H1 (cell line): ENCODE results near the gene HTR4.

Experiments used
- CEBPB ChIP-seq: IDR thresholded peaks from 2 replicates; pipeline ENCODE4 v1.6.1; 2012; ENCODE audit warnings: low read depth, low read length
- CTCF ChIP-seq, 3 experiments: IDR thresholded peaks; 1 replicate in 2 of 3; 2 replicates in 1 of 3; pipeline versions ENCODE4 v1.5.1 to v1.6.1; 2011; ENCODE audit warnings: low read length in 3 of 3, mild to moderate bottlenecking in 3 of 3, inconsistent platforms in 2 of 3, low read depth in 1 of 3, moderate library complexity in 1 of 3; ENCODE audit not compliant: insufficient read depth in 1 of 3; ENCODE audit errors: control extremely low read depth in 1 of 3
- EP300 ChIP-seq, 2 experiments: IDR thresholded peaks; 1 replicate in 1 of 2; 2 replicates in 1 of 2; pipeline ENCODE4 v1.6.1; 2011 to 2012; ENCODE audit warnings: low read depth in 2 of 2, low read length in 2 of 2, mild to moderate bottlenecking in 2 of 2, borderline replicate concordance in 1 of 2, inconsistent platforms in 1 of 2, moderate library complexity in 1 of 2
- EZH2 ChIP-seq: fragments of 200-600 bp; sonication (generic); IDR thresholded peaks from 2 replicates; pipeline ENCODE4 v1.7.1; 2012; ENCODE audit warnings: low read depth, mild to moderate bottlenecking, moderate library complexity, low read length, inconsistent platforms; ENCODE audit not compliant: severe bottlenecking
- HDAC2 ChIP-seq, 2 experiments: fragments of 300-600 bp in 1 of 2; sonication (generic) in 1 of 2; IDR thresholded peaks; 2 replicates each; pipeline ENCODE4 v1.6.1; 2011 to 2012; ENCODE audit warnings: low read depth in 2 of 2, low read length in 2 of 2, mild to moderate bottlenecking in 2 of 2, moderate library complexity in 2 of 2, borderline replicate concordance in 1 of 2, inconsistent platforms in 1 of 2
- POLR2A ChIP-seq, 2 experiments: IDR thresholded peaks; 1 replicate in 1 of 2; 2 replicates in 1 of 2; pipeline ENCODE4 v1.6.1; 2011; ENCODE audit warnings: low read depth in 2 of 2, low read length in 2 of 2, mild to moderate bottlenecking in 2 of 2; ENCODE audit errors: control extremely low read depth in 1 of 2
- POLR2AphosphoS5 ChIP-seq: IDR thresholded peaks from 2 replicates; pipeline ENCODE4 v1.6.1; 2011; ENCODE audit warnings: low read depth, low read length
- RBBP5 ChIP-seq: IDR thresholded peaks from 2 replicates; pipeline ENCODE4 v1.7.1; 2012; ENCODE audit warnings: low read depth, mild to moderate bottlenecking, inconsistent platforms, low read length, moderate library complexity, borderline replicate concordance
- SIN3A ChIP-seq, 2 experiments: IDR thresholded peaks in 1 of 2; conservative IDR thresholded peaks in 1 of 2; 2 replicates each; pipeline ENCODE4 v1.6.1; 2011 to 2012; ENCODE audit warnings: low read length in 2 of 2, improper control_type of control experiment in 1 of 2, low read depth in 1 of 2, mild to moderate bottlenecking in 1 of 2
- SIRT6 ChIP-seq: IDR thresholded peaks from one replicate; pipeline ENCODE4 v1.7.1; 2012; ENCODE audit warnings: low read length, inconsistent platforms
- TBP ChIP-seq: IDR thresholded peaks from 2 replicates; pipeline ENCODE4 v1.6.1; 2011; ENCODE audit warnings: low read depth, low read length, improper control_type of control experiment
- TCF12 ChIP-seq: IDR thresholded peaks from 2 replicates; pipeline ENCODE4 v1.6.1; 2011; ENCODE audit warnings: low read depth, mild to moderate bottlenecking, low read length
- USF2 ChIP-seq: IDR thresholded peaks from 2 replicates; pipeline ENCODE4 v1.6.1; 2011; ENCODE audit warnings: low read length, improper control_type of control experiment

- no peak for TF ChIP-seq HDAC2 (IDR thresholded peaks at IDR 0.05; ENCODE audit: borderline replicate concordance in 1 of 2, low read depth in 2 of 2, low read length in 2 of 2)
- no peak for TF ChIP-seq SIN3A (conservative IDR thresholded peaks at IDR 0.05 in 1 of 2, IDR thresholded peaks at IDR 0.05 in 1 of 2; ENCODE audit: low read depth in 1 of 2, low read length in 2 of 2)
- TF ChIP-seq POLR2AphosphoS5: no peak
- TF ChIP-seq CTCF (IDR thresholded peaks at IDR 0.05; ENCODE audit: control extremely low read depth in 1 of 3, insufficient read depth in 1 of 3, low read depth in 1 of 3, low read length in 3 of 3): no peak
- no peak for TF ChIP-seq TCF12
- TF ChIP-seq POLR2A (IDR thresholded peaks at IDR 0.05; ENCODE audit: control extremely low read depth in 1 of 2, low read depth in 2 of 2, low read length in 2 of 2): no peak
- TF ChIP-seq CEBPB: no peak
- no peak for TF ChIP-seq USF2
- TF ChIP-seq RBBP5: no peak
- TF ChIP-seq SIRT6: no peak
- no peak for TF ChIP-seq EZH2
- no peak for TF ChIP-seq EP300 (IDR thresholded peaks at IDR 0.05; ENCODE audit: borderline replicate concordance in 1 of 2, low read depth in 2 of 2, low read length in 2 of 2)
- no peak for TF ChIP-seq TBP
These were observed 70.2 kb downstream of the HTR4 start for GRCh38 chr5:148584103-148584502.
